ENCODE data around the gene UBAP1. TPM values are rescaled to one million over a fixed set of nuclear protein-coding genes. Genes with fewer than 3 reads are reported as not detected.
"Not testable (repeated sequence)": the region's sequence is repeated elsewhere in the genome, so short reads cannot be mapped to it uniquely, and the experiment has no call there.

Gene UBAP1
- total RNA-seq, 1 experiment from 2014 or later: 29.4 TPM

- H3K9me3 Mint-ChIP-seq (ENCODE audit: low read depth, unreplicated experiment): no peaks in the 10 kb centered on the region
- no peaks in the 10 kb centered on the region for H3K27me3 Mint-ChIP-seq (ENCODE audit: unreplicated experiment)
- peaks cover 3% of the 10 kb centered on the region for H3K36me3 Mint-ChIP-seq (ENCODE audit: insufficient read depth, unreplicated experiment)
- no peaks in the 10 kb centered on the region for H3K4me1 Mint-ChIP-seq (ENCODE audit: low read depth, unreplicated experiment)
- H3K27ac Mint-ChIP-seq (ENCODE audit: unreplicated experiment): no peak overlapping the region
- TF ChIP-seq CTCF (IDR thresholded peaks at IDR 0.05; ENCODE audit: unreplicated experiment): no peak
- intact Hi-C loops (cut with micrococcal nuclease; ENCODE audit: unreplicated experiment): no loop called here
- CTCF ChIA-PET: no interaction called here
- H3K4me3 Mint-ChIP-seq (ENCODE audit: low read depth, unreplicated experiment): no peak overlapping the region
- BruUV-seq (replicated peaks): no TSS peak
- DNase-seq: no peak
These were observed 26.3 kb downstream of the UBAP1 start for GRCh38 chr9:34205102-34205501.

GRCh38 chr9:34206561-34206960, 27.7 kb downstream of the UBAP1 start:
- no peak for DNase-seq
- Mint-ChIP-seq H3K36me3 (ENCODE audit: insufficient read depth, unreplicated experiment) (peaks cover 3% of the 10 kb centered on the region), H3K27ac (ENCODE audit: unreplicated experiment) (no peak overlapping the region), H3K4me3 (ENCODE audit: low read depth, unreplicated experiment) (no peak overlapping the region), H3K27me3 (ENCODE audit: unreplicated experiment) (no peaks in the 10 kb centered on the region), H3K4me1 (ENCODE audit: low read depth, unreplicated experiment) (no peaks in the 10 kb centered on the region), H3K9me3 (ENCODE audit: low read depth, unreplicated experiment) (no peaks in the 10 kb centered on the region)
- no peak for TF ChIP-seq CTCF (IDR thresholded peaks at IDR 0.05; ENCODE audit: unreplicated experiment)
- BruUV-seq (replicated peaks): no TSS peak
- intact Hi-C loops (cut with micrococcal nuclease; ENCODE audit: unreplicated experiment): no loop called here
- CTCF ChIA-PET: interaction anchor here (0.6 kb wide), 1 partner anchor 28 kb away, joined by 4 read pairs; the partner anchor contains the start of gene UBAP1

- H3K9me3 Mint-ChIP-seq (ENCODE audit: low read depth, unreplicated experiment): no peaks in the 10 kb centered on the region
- H3K4me3 Mint-ChIP-seq (ENCODE audit: low read depth, unreplicated experiment): no peak overlapping the region
- no peak for TF ChIP-seq CTCF (IDR thresholded peaks at IDR 0.05; ENCODE audit: unreplicated experiment)
- CTCF ChIA-PET: no interaction called here
- DNase-seq: no peak
- peaks cover 3% of the 10 kb centered on the region for H3K36me3 Mint-ChIP-seq (ENCODE audit: insufficient read depth, unreplicated experiment)
- intact Hi-C loops (cut with micrococcal nuclease; ENCODE audit: unreplicated experiment): no loop called here
- no peak overlapping the region for H3K27ac Mint-ChIP-seq (ENCODE audit: unreplicated experiment)
- no peaks in the 10 kb centered on the region for H3K27me3 Mint-ChIP-seq (ENCODE audit: unreplicated experiment)
- no TSS peak for BruUV-seq (replicated peaks)
- no peaks in the 10 kb centered on the region for H3K4me1 Mint-ChIP-seq (ENCODE audit: low read depth, unreplicated experiment)
These were observed 32.6 kb downstream of the UBAP1 start for GRCh38 chr9:34211395-34211794.

- H3K4me1 Mint-ChIP-seq (ENCODE audit: low read depth, unreplicated experiment); CTCF ChIA-PET; H3K27me3 Mint-ChIP-seq (ENCODE audit: unreplicated experiment); intact Hi-C loops (cut with micrococcal nuclease; ENCODE audit: unreplicated experiment); H3K4me3 Mint-ChIP-seq (ENCODE audit: low read depth, unreplicated experiment); H3K36me3 Mint-ChIP-seq (ENCODE audit: insufficient read depth, unreplicated experiment); BruUV-seq (replicated peaks); DNase-seq; H3K27ac Mint-ChIP-seq (ENCODE audit: unreplicated experiment); H3K9me3 Mint-ChIP-seq (ENCODE audit: low read depth, unreplicated experiment): not testable (repeated sequence)
These were observed 35.6 kb downstream of the UBAP1 start for GRCh38 chr9:34214354-34215000.

- TF ChIP-seq CTCF (IDR thresholded peaks at IDR 0.05; ENCODE audit: unreplicated experiment): no peak
- Mint-ChIP-seq H3K4me1 (ENCODE audit: low read depth, unreplicated experiment) (no peaks in the 10 kb centered on the region), H3K9me3 (ENCODE audit: low read depth, unreplicated experiment) (no peaks in the 10 kb centered on the region), H3K4me3 (ENCODE audit: low read depth, unreplicated experiment) (no peak overlapping the region), H3K27ac (ENCODE audit: unreplicated experiment) (no peak overlapping the region), H3K36me3 (ENCODE audit: insufficient read depth, unreplicated experiment) (no peaks in the 10 kb centered on the region), H3K27me3 (ENCODE audit: unreplicated experiment) (no peaks in the 10 kb centered on the region)
- no peak for DNase-seq
- CTCF ChIA-PET: no interaction called here
- no TSS peak for BruUV-seq (replicated peaks)
- intact Hi-C loops (cut with micrococcal nuclease; ENCODE audit: unreplicated experiment): no loop called here
These were observed 37.5 kb downstream of the UBAP1 start for GRCh38 chr9:34216325-34216724.

GRCh38 chr9:34217015-34217414, 38.2 kb downstream of the UBAP1 start:
- BruUV-seq (replicated peaks); CTCF ChIA-PET; DNase-seq; H3K27me3 Mint-ChIP-seq (ENCODE audit: unreplicated experiment); H3K4me1 Mint-ChIP-seq (ENCODE audit: low read depth, unreplicated experiment); H3K9me3 Mint-ChIP-seq (ENCODE audit: low read depth, unreplicated experiment); H3K36me3 Mint-ChIP-seq (ENCODE audit: insufficient read depth, unreplicated experiment); H3K4me3 Mint-ChIP-seq (ENCODE audit: low read depth, unreplicated experiment); intact Hi-C loops (cut with micrococcal nuclease; ENCODE audit: unreplicated experiment); H3K27ac Mint-ChIP-seq (ENCODE audit: unreplicated experiment): not testable (repeated sequence)

All from Calu3 (cell line).